ENCODE data around the gene ABCB1. TPM values are rescaled to one million over a fixed set of nuclear protein-coding genes. Genes with fewer than 3 reads are reported as not detected.

Gene ABCB1
- total RNA-seq, 1 experiment from 2014 or later: not detected

- ATAC-seq (no peak), DNase-seq (no peak)
- intact Hi-C loops (cut with micrococcal nuclease): no loop called here
- Histone ChIP-seq H3K9me2 (replicated peaks; ENCODE audit: low read length) (no peaks in the 10 kb centered on the region), H3K27ac (ENCODE audit: low read length) (no peak overlapping the region), H3F3A (ENCODE audit: low read length, unreplicated experiment) (no peaks in the 10 kb centered on the region), H3K4me3 (ENCODE audit: low read length) (no peak overlapping the region), H3K4me1 (ENCODE audit: insufficient read depth, low read length) (no peaks in the 10 kb centered on the region), H3K27me3 (ENCODE audit: low read length) (peaks cover 31% of the 10 kb centered on the region), H3K79me2 (ENCODE audit: low read length) (no peaks in the 10 kb centered on the region), H3K9me3 (ENCODE audit: low read length) (no peaks in the 10 kb centered on the region), H4K20me1 (ENCODE audit: low read length) (no peaks in the 10 kb centered on the region), H3K4me2 (ENCODE audit: low read length) (no peak overlapping the region), H3K36me3 (ENCODE audit: low read depth, low read length) (no peaks in the 10 kb centered on the region), H3K9ac (ENCODE audit: low read length) (no peak overlapping the region), H2AFZ (ENCODE audit: low read length) (no peak overlapping the region)
- ChIA-PET POLR2A (ENCODE audit: unreplicated experiment) (no interaction called here), CTCF (no interaction called here)
- BruUV-seq (replicated peaks): no TSS peak
- TF ChIP-seq EZH2 (IDR thresholded peaks at IDR 0.05; ENCODE audit: low read length, unreplicated experiment) (no peak), CTCF (conservative IDR thresholded peaks at IDR 0.05; ENCODE audit: low read depth, low read length) (no peak), EZH2phosphoT487 (IDR thresholded peaks at IDR 0.05; ENCODE audit: borderline replicate concordance, low read length) (no peak)
These were observed 4.0 kb downstream of the ABCB1 start for GRCh38 chr7:87596696-87597095.

GRCh38 chr7:87596136-87596535 is 4.5 kb downstream of the ABCB1 start:
- POLR2A ChIA-PET (ENCODE audit: unreplicated experiment): no interaction called here
- Histone ChIP-seq H4K20me1 (ENCODE audit: low read length) (no peaks in the 10 kb centered on the region), H3K4me2 (ENCODE audit: low read length) (no peak overlapping the region), H3K36me3 (ENCODE audit: low read depth, low read length) (no peaks in the 10 kb centered on the region), H2AFZ (ENCODE audit: low read length) (no peak overlapping the region), H3K9me3 (ENCODE audit: low read length) (no peaks in the 10 kb centered on the region), H3K9ac (ENCODE audit: low read length) (no peak overlapping the region), H3K9me2 (replicated peaks; ENCODE audit: low read length) (no peaks in the 10 kb centered on the region), H3K4me1 (ENCODE audit: insufficient read depth, low read length) (no peaks in the 10 kb centered on the region), H3F3A (ENCODE audit: low read length, unreplicated experiment) (no peaks in the 10 kb centered on the region), H3K27me3 (ENCODE audit: low read length) (peaks cover 25% of the 10 kb centered on the region), H3K4me3 (ENCODE audit: low read length) (no peak overlapping the region), H3K27ac (ENCODE audit: low read length) (no peak overlapping the region), H3K79me2 (ENCODE audit: low read length) (no peaks in the 10 kb centered on the region)
- ATAC-seq: no peak
- DNase-seq: no peak
- intact Hi-C loops (cut with micrococcal nuclease): no loop called here
- TF ChIP-seq EZH2 (IDR thresholded peaks at IDR 0.05; ENCODE audit: low read length, unreplicated experiment) (no peak), EZH2phosphoT487 (IDR thresholded peaks at IDR 0.05; ENCODE audit: borderline replicate concordance, low read length) (no peak), CTCF (conservative IDR thresholded peaks at IDR 0.05; ENCODE audit: low read depth, low read length) (no peak)
- BruUV-seq (replicated peaks): no TSS peak
- CTCF ChIA-PET: no interaction called here

GRCh38 chr7:87592300-87592699 is 8.4 kb downstream of the ABCB1 start:
- Histone ChIP-seq H3K36me3 (ENCODE audit: low read depth, low read length) (no peaks in the 10 kb centered on the region), H4K20me1 (ENCODE audit: low read length) (no peaks in the 10 kb centered on the region), H3K9me2 (replicated peaks; ENCODE audit: low read length) (no peaks in the 10 kb centered on the region), H3K9me3 (ENCODE audit: low read length) (no peaks in the 10 kb centered on the region), H3K4me3 (ENCODE audit: low read length) (no peak overlapping the region), H3K79me2 (ENCODE audit: low read length) (no peaks in the 10 kb centered on the region), H3K27ac (ENCODE audit: low read length) (no peak overlapping the region), H3K27me3 (ENCODE audit: low read length) (0 out of 2 replicates have a peak, but pooled peaks cover 6% of the 10 kb centered on the region), H2AFZ (ENCODE audit: low read length) (no peak overlapping the region), H3K4me1 (ENCODE audit: insufficient read depth, low read length) (no peaks in the 10 kb centered on the region), H3F3A (ENCODE audit: low read length, unreplicated experiment) (no peaks in the 10 kb centered on the region), H3K4me2 (ENCODE audit: low read length) (no peak overlapping the region), H3K9ac (ENCODE audit: low read length) (no peak overlapping the region)
- ChIA-PET POLR2A (ENCODE audit: unreplicated experiment) (no interaction called here), CTCF (no interaction called here)
- ATAC-seq (no peak), DNase-seq (no peak)
- intact Hi-C loops (cut with micrococcal nuclease): no loop called here
- TF ChIP-seq CTCF (conservative IDR thresholded peaks at IDR 0.05; ENCODE audit: low read depth, low read length) (no peak), EZH2phosphoT487 (IDR thresholded peaks at IDR 0.05; ENCODE audit: borderline replicate concordance, low read length) (no peak)
- no TSS peak for BruUV-seq (replicated peaks)

Measured in PC-3 (cell line).